Astrocyte of the spinal cord (primary cell): Measurements from ENCODE around the gene PSME4.

ENCODE experiments used
- DNase-seq: peaks from one replicate; pipeline ENCODE4 v3.0.0; 2011; ENCODE audit warnings: low read depth, low spot score
- H3K4me3 ChIP-seq: 2 replicates; pipeline ENCODE4 v1.5.1; 2011; ENCODE audit warnings: low read depth, mild to moderate bottlenecking, low read length, moderate library complexity
- in situ Hi-C: cut with HindIII; loops from 2 replicates; pipeline ENCODE4 v1.10.0; 2017; ENCODE audit warnings: low sequenced_read_pairs
- TF ChIP-seq, protein P1 (sequence below): IDR thresholded peaks from 2 replicates; pipeline ENCODE4 v1.5.1; 2012; ENCODE audit warnings: low read depth, mild to moderate bottlenecking, low read length, inconsistent platforms

Gene PSME4

DNA sequence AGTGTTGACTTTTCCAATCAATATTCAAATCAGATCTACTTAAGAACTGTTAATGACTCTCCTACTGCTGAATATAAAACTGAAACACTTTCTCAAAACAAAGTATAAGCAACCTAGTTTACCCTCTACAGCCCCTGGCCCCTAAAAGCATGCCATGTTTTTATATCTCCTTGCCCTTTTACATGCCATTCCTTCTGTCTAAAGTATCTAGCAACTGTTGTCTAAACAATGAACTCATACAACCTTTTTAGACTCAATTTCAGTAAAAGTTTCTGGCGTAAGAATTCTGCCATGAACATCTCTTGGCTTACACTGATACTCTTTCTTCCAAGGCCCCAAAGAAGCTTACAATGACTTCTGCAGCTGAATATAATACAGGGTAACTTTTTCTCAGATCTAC is 63.2 kb downstream of the PSME4 start:
- no peak overlapping the region for H3K4me3 ChIP-seq
- DNase-seq, result no peak
- in situ Hi-C loops, result no loop called here
- TF ChIP-seq, protein P1, sequence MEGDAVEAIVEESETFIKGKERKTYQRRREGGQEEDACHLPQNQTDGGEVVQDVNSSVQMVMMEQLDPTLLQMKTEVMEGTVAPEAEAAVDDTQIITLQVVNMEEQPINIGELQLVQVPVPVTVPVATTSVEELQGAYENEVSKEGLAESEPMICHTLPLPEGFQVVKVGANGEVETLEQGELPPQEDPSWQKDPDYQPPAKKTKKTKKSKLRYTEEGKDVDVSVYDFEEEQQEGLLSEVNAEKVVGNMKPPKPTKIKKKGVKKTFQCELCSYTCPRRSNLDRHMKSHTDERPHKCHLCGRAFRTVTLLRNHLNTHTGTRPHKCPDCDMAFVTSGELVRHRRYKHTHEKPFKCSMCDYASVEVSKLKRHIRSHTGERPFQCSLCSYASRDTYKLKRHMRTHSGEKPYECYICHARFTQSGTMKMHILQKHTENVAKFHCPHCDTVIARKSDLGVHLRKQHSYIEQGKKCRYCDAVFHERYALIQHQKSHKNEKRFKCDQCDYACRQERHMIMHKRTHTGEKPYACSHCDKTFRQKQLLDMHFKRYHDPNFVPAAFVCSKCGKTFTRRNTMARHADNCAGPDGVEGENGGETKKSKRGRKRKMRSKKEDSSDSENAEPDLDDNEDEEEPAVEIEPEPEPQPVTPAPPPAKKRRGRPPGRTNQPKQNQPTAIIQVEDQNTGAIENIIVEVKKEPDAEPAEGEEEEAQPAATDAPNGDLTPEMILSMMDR, result no peak

DNA sequence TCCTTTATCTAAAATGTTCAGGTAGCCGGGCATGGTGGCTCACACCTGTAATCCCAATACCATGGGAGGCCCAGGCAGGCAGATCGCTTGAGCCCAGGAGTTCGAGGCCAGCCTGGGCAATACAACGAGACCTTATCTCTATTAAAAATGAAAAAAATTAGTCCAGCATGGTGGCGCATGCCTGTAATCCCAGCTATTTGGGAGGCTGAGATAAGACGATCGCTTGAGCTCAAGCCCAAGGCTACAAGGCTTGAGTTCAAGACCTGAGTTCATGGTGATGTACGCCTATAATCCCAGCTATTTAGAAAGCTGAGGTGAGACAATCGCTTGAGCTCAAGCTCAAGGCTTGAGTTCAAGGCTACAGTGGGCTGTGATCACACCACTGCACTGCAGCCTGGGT is 65.4 kb downstream of the PSME4 start:
- no peak overlapping the region for H3K4me3 ChIP-seq
- TF ChIP-seq, protein P1, result no peak
- DNase-seq, result no peak
- in situ Hi-C loops, result no loop called here

DNA sequence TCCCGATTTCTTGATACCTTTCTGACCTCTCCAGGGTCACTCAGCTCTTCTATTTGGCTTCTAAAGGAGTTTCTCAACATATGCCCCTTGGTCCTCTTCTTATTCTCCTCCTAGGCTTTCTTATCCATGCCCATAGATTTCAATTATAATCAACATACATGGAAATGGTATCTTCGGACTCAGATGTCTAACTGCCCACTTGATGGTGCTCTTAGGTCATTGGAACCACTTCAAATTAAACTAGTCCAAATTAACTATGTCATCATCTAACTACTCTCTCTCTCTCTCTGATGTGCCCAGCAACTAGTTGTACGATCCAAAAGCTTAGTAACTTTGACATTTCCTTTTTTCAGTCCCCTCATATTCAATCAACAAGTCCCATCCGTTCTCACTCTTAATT is 67.8 kb downstream of the PSME4 start:
- in situ Hi-C loops, result no loop called here
- no peak overlapping the region for H3K4me3 ChIP-seq

DNA sequence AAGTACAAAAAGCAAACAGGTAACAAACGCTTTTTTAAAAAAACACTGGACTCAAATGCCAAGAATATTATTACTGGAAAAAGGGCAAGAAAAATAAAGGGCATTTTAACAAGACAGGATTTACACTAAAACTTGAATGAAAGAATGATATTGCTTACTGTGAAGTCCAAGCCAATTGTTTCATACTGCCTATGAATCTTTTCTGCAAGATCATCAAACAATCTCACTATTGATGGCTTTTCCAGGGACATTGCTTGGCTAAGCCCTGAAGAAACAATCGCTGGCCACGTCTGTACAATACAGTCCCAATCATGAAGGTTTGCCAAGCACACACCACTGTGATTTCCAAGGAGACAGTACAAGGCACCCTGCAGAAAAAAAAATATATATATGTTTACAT is 69.6 kb downstream of the PSME4 start:
- in situ Hi-C loops, result no loop called here

More for the DNA sequence above, 67.8 kb downstream of the PSME4 start:
- TF ChIP-seq, protein P1, result no peak
- no peak for DNase-seq

DNA sequence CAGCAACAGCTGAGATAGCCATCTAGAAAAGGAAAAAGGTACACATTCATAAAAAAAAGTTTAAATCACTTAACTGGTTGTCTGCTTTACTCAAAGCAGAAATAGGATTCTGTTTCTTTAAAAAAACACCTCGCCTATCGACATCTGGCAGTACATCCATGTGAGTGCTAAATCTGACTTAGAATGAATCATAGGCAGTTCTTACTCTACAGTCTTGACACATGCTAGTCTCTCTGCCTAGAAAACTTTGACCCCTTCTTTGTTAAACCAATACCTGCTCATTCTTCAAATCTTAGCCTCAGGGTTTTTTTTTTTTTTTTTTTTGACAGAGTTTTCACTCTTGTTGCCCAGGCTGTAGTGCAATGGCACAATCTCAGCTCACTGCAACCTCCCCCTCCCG is 73.9 kb downstream of the PSME4 start:
- TF ChIP-seq, protein P1, result no peak
- no peak overlapping the region for H3K4me3 ChIP-seq
- peak; percentile 51 for DNase-seq
- in situ Hi-C loops, result no loop called here

More for the DNA sequence above, 69.6 kb downstream of the PSME4 start:
- TF ChIP-seq, protein P1, result no peak
- DNase-seq, result no peak
- no peak overlapping the region for H3K4me3 ChIP-seq

DNA sequence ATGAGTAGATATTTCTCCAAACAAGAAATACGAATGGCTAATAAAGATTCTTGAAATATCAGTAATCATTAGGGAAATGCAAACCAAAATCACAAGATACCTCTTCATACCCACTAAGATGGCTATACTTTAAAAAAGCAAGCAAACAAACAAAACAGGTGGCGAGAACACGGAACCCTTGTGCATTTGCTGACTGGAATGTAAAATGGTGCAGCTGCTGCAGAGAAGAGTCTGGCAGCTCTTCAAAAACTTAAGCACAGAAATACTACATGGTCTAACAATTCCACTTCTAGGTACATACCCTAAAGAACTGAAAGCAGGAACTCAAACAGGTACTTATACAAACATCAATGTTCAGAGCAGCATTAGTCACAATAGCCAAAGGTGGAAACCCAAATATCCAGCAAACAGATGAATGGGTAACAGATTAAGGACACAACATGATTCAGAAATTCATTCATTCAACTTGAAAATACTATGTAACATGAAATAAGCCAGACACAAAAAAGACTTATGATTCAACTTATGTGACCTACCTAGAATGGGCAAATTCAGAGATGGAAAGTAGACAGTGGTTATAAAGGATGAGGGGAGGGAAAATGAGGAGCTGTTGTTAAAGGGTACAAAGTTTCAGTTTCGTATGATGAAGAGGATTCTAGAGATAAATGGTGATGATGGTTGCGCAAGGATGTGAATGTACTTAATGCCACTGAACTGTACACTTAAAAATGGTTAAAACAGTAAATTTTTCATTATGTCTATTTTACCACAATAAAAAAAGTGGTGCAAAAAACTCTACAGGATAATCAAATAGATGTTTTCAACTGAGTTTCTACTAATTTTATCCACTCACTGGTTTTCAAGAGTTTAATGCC is 84.2 kb downstream of the PSME4 start:
- H3K4me3 ChIP-seq, result no peak overlapping the region
- DNase-seq, result no peak
- TF ChIP-seq, protein P1, result no peak
- in situ Hi-C loops, result no loop called here
